CD4-positive, alpha-beta T cell (primary cell): Measurements from ENCODE around the gene ZMYM2. TPM values are rescaled to one million over a fixed set of nuclear protein-coding genes. Genes with fewer than 3 reads are reported as not detected.

Experiments used
- ATAC-seq: fragments of 200-7000 bp; cut with Tn5 transposase; one replicate; pipeline ENCODE4 v1.10.0; 2022; ENCODE audit warnings: mild to moderate bottlenecking; ENCODE audit not compliant: poor library complexity
- CTCF ChIA-PET: fragments of 350-600 bp; sonication (Branson Sonifier 250); formaldehyde crosslinking; loops from one replicate; lab custom pipeline; 2021; ENCODE audit warnings: antibody characterized with exemption, inconsistent platforms; lab: Charles Lee
- POLR2A ChIA-PET: fragments of 350-600 bp; sonication (Branson Sonifier 250); formaldehyde crosslinking; loops from one replicate; lab custom pipeline; 2021; ENCODE audit warnings: antibody characterized with exemption, inconsistent platforms; lab: Charles Lee
- DNase-seq, 14 experiments: peaks; one replicate each; pipeline ENCODE4 v3.0.0-alpha.2; 2013 to 2020; ENCODE audit warnings: mixed read lengths in 2 of 14
- H3K27ac ChIP-seq, 2 donors: one replicate each; pipeline versions ENCODE4 v1.5.1 to v1.7.0; 2013; ENCODE audit warnings: low read length in 2 of 2, low read depth in 1 of 2, mild to moderate bottlenecking in 1 of 2
- H3K27me3 ChIP-seq, 2 experiments: 1 replicate in 1 of 2; 2 replicates in 1 of 2; pipeline versions ENCODE4 v1.6.1 to v1.7.0; 2013; ENCODE audit warnings: low read length in 2 of 2, control low read depth in 1 of 2, mild to moderate bottlenecking in 1 of 2, moderate library complexity in 1 of 2; ENCODE audit not compliant: insufficient read depth in 2 of 2, control insufficient read depth in 1 of 2
- H3K36me3 ChIP-seq: one replicate; pipeline ENCODE4 v1.6.1; 2013; ENCODE audit warnings: low read length, control low read depth; ENCODE audit not compliant: insufficient read depth
- H3K4me1 ChIP-seq: one replicate; pipeline ENCODE4 v1.6.1; 2013; ENCODE audit warnings: low read length, control low read depth; ENCODE audit not compliant: insufficient read depth
- H3K4me3 ChIP-seq: one replicate; pipeline ENCODE4 v1.5.1; 2013; ENCODE audit warnings: mild to moderate bottlenecking, low read length, moderate library complexity
- H3K9me3 ChIP-seq, 2 experiments: 1 replicate in 1 of 2; 2 replicates in 1 of 2; pipeline versions ENCODE4 v1.6.1 to v1.7.0; 2013; ENCODE audit warnings: low read length in 2 of 2, mild to moderate bottlenecking in 2 of 2, control low read depth in 1 of 2, moderate library complexity in 1 of 2; ENCODE audit not compliant: control insufficient read depth in 1 of 2, insufficient read depth in 1 of 2
- H3K27ac Mint-ChIP-seq: one replicate; pipeline ENCODE4 v1.8.0; 2020; ENCODE audit warnings: mixed read lengths
- H3K27me3 Mint-ChIP-seq: one replicate; pipeline ENCODE4 v1.8.0; 2021; ENCODE audit warnings: mixed read lengths
- H3K36me3 Mint-ChIP-seq: one replicate; pipeline ENCODE4 v1.8.0; 2021; ENCODE audit warnings: low read depth, mixed read lengths
- H3K4me1 Mint-ChIP-seq: one replicate; pipeline ENCODE4 v1.8.0; 2021; ENCODE audit warnings: low read depth, mixed read lengths
- H3K4me3 Mint-ChIP-seq: one replicate; pipeline ENCODE4 v1.8.0; 2020; ENCODE audit warnings: mild to moderate bottlenecking, mixed read lengths
- H3K9me3 Mint-ChIP-seq: one replicate; pipeline ENCODE4 v1.8.0; 2020; ENCODE audit warnings: mixed read lengths
- intact Hi-C, 2 experiments: fragments of 100-400 bp; cut with DNase I in 1 of 2; cut with micrococcal nuclease in 1 of 2; formaldehyde crosslinking; loops; one replicate each; pipeline versions ENCODE4 v1.15.1 to v1.9.0; 2023 to 2025; cut with DNase I, micrococcal nuclease
- total RNA-seq, 174 experiments: library from RNA in 2 of 174; stranded (reverse) in 2 of 174; gene quantifications; one replicate each; pipeline ENCODE4 v1.2.3 and lab custom pipeline; 2021 to 2026
- TF ChIP-seq, protein P1 (sequence below): fragments of 200-600 bp; IDR thresholded peaks from one replicate; pipeline ENCODE4 v1.8.0; 2022; ENCODE audit warnings: antibody characterized with exemption, mild to moderate bottlenecking

Gene ZMYM2
- total RNA-seq, 2 experiments from 2014 or later: 106 to 110 TPM

DNA sequence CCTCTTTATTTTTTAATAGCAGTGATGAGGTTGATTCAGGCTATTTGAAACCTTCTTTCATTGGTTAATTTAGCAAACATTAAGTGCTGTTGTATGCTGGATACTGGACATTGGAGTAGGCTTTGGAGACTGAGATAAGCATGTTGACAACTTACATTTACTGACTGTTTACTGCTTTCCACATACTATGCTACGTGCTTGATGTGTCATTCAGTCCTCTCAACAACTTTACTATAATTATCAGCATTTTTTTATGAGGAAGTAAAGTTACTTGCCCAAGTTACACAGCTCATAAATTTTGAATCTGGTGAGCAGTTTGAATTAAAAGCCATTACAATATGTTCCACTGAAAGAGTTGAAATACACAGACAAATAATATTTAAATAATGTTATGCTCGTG is 118.6 kb downstream of the ZMYM2 start:
- peaks cover 67% of the 10 kb centered on the region for H3K36me3 Mint-ChIP-seq
- DNase-seq: no peak
- no peaks in the 10 kb centered on the region for H3K27me3 Mint-ChIP-seq
- H3K27ac Mint-ChIP-seq: no peak overlapping the region
- intact Hi-C loops: no loop called here
- no peak for ATAC-seq
- H3K36me3 ChIP-seq: peaks cover 30% of the 10 kb centered on the region
- ChIA-PET CTCF (no interaction called here), POLR2A (interaction anchor here (0.6 kb wide), 1 partner anchor 33 kb away, joined by 3 read pairs; no protein-coding TSS in a partner anchor)
- H3K9me3 ChIP-seq: no peaks in the 10 kb centered on the region
- H3K4me3 Mint-ChIP-seq: no peak overlapping the region
- no peaks in the 10 kb centered on the region for H3K27me3 ChIP-seq
- TF ChIP-seq, protein P1, sequence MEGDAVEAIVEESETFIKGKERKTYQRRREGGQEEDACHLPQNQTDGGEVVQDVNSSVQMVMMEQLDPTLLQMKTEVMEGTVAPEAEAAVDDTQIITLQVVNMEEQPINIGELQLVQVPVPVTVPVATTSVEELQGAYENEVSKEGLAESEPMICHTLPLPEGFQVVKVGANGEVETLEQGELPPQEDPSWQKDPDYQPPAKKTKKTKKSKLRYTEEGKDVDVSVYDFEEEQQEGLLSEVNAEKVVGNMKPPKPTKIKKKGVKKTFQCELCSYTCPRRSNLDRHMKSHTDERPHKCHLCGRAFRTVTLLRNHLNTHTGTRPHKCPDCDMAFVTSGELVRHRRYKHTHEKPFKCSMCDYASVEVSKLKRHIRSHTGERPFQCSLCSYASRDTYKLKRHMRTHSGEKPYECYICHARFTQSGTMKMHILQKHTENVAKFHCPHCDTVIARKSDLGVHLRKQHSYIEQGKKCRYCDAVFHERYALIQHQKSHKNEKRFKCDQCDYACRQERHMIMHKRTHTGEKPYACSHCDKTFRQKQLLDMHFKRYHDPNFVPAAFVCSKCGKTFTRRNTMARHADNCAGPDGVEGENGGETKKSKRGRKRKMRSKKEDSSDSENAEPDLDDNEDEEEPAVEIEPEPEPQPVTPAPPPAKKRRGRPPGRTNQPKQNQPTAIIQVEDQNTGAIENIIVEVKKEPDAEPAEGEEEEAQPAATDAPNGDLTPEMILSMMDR: no peak
- peaks cover 9% of the 10 kb centered on the region for H3K4me1 Mint-ChIP-seq
- no peak overlapping the region for H3K27ac ChIP-seq
- H3K4me3 ChIP-seq: no peak overlapping the region
- no peaks in the 10 kb centered on the region for H3K9me3 Mint-ChIP-seq
- H3K4me1 ChIP-seq: peaks cover under 1% of the 10 kb centered on the region

DNA sequence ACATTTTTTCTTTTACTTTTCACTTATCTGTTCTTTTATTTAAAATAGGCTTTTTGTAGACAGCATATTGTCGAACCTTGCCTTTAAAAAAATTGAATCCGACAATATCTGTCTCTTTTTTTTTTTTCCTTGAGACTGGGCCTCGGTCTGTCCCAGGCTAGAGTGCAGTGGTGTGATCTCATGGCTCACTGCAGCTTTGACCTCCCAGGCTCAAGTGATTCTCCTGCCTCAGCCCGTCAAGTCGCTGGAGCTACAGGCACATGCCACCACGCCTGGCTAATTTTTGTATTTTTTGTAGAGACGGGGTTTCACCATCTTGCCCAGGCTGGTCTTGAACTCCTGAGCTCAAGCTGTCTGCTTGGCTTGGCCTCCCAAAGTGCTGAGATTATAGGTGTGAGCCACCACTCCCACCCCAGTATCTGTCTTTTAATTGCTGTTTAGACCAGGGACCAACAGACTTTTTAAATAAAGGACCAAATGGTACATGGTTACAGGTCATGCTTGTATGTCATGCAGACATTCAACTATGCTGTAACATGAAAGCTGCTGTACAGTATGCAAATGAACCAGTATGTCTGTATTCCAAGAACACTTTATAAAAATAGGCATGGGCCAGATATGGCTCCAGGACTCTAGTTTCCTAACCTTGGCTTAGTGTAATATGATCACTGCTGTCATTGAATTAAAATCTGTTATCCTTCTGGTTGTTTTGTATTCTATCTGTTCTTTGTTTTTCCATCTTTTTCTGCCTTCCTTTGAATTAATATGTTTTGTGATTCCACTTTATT is 122.0 kb downstream of the ZMYM2 start:
- peaks cover 49% of the 10 kb centered on the region for H3K36me3 ChIP-seq
- no peaks in the 10 kb centered on the region for H3K27me3 ChIP-seq
- H3K4me1 Mint-ChIP-seq: no peaks in the 10 kb centered on the region
- no peak overlapping the region for H3K4me3 ChIP-seq
- no peaks in the 10 kb centered on the region for H3K9me3 Mint-ChIP-seq
- H3K4me3 Mint-ChIP-seq: no peak overlapping the region
- H3K27ac Mint-ChIP-seq: no peak overlapping the region
- no peak for ATAC-seq
- no peak overlapping the region for H3K27ac ChIP-seq
- TF ChIP-seq, protein P1: no peak
- intact Hi-C loops: no loop called here
- no peaks in the 10 kb centered on the region for H3K9me3 ChIP-seq
- no peaks in the 10 kb centered on the region for H3K27me3 Mint-ChIP-seq
- DNase-seq: no peak
- ChIA-PET CTCF (interaction anchor here (1.0 kb wide), 1 partner anchor 32 kb away, joined by 3 read pairs; no protein-coding TSS in a partner anchor), POLR2A (no interaction called here)
- H3K4me1 ChIP-seq: no peaks in the 10 kb centered on the region
- H3K36me3 Mint-ChIP-seq: peaks cover 73% of the 10 kb centered on the region

DNA sequence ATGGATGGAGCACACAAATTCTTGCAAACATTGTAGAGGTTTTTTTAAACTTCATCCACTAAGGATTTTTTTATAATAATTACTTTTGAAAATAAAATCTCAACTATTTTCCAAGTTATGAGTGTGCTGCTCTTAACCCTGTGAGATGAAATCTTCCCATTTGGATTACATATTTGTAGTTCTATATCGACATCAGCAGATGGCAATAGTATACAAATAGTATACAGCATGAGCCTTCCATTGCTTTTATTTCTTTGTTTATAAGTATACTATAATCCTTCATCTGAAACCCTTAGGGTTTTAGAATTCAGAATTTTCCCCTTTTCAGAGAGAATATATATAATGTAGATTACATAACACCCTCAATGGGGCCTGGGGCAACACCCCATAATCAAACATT is 131.8 kb downstream of the ZMYM2 start:
- Histone ChIP-seq H3K4me3 (no peak overlapping the region), H3K27ac (no peak overlapping the region), H3K27me3 (no peaks in the 10 kb centered on the region), H3K4me1 (no peaks in the 10 kb centered on the region), H3K9me3 (no peaks in the 10 kb centered on the region), H3K36me3 (peaks cover 8% of the 10 kb centered on the region)
- no peak overlapping the region for H3K27ac Mint-ChIP-seq
- DNase-seq: peak in 3 of 14 experiments; percentile 16 to 20 (median 19)
- intact Hi-C loops: loop anchor here (1.0 kb wide), 1 partner anchor 73 kb away; no protein-coding TSS in a partner anchor
- H3K4me3 Mint-ChIP-seq: no peak overlapping the region
- TF ChIP-seq, protein P1: peak; percentile 28
- ChIA-PET CTCF (interaction anchor here (0.5 to 1.1 kb wide), 2 partner anchors 18 to 698 kb away, joined by 3 read pairs; no protein-coding TSS in a partner anchor), POLR2A (interaction anchor here (1.1 kb wide), 1 partner anchor 71 kb away, joined by 4 read pairs; the partner anchor contains the start of gene GJA3)
- no peaks in the 10 kb centered on the region for H3K4me1 Mint-ChIP-seq
- no peaks in the 10 kb centered on the region for H3K27me3 Mint-ChIP-seq
- H3K36me3 Mint-ChIP-seq: peaks cover 15% of the 10 kb centered on the region
- peak; percentile 57 for ATAC-seq
- no peaks in the 10 kb centered on the region for H3K9me3 Mint-ChIP-seq
